Esophagus muscularis mucosa (tissue), 3 donors: ENCODE data around the gene SCML1.

Experiments used
- EP300 ChIP-seq: sonication (generic); formaldehyde crosslinking; IDR thresholded peaks from one replicate; pipeline ENCODE4 v1.6.1; 2017; ENCODE audit warnings: antibody characterized with exemption
- TF ChIP-seq, protein P1 (sequence below), 3 experiments: fragments of 200-600 bp in 2 of 3; fragments of 450-650 bp in 1 of 3; sonication (generic) in 2 of 3; IDR thresholded peaks; one replicate each; pipeline ENCODE4 v1.5.1; 2017 to 2019; ENCODE audit warnings: antibody characterized with exemption in 3 of 3, mild to moderate bottlenecking in 2 of 3, moderate library complexity in 1 of 3

- TF ChIP-seq, protein P1, sequence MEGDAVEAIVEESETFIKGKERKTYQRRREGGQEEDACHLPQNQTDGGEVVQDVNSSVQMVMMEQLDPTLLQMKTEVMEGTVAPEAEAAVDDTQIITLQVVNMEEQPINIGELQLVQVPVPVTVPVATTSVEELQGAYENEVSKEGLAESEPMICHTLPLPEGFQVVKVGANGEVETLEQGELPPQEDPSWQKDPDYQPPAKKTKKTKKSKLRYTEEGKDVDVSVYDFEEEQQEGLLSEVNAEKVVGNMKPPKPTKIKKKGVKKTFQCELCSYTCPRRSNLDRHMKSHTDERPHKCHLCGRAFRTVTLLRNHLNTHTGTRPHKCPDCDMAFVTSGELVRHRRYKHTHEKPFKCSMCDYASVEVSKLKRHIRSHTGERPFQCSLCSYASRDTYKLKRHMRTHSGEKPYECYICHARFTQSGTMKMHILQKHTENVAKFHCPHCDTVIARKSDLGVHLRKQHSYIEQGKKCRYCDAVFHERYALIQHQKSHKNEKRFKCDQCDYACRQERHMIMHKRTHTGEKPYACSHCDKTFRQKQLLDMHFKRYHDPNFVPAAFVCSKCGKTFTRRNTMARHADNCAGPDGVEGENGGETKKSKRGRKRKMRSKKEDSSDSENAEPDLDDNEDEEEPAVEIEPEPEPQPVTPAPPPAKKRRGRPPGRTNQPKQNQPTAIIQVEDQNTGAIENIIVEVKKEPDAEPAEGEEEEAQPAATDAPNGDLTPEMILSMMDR (IDR thresholded peaks at IDR 0.05) = no peak
- TF ChIP-seq EP300 = no peak
These were observed 29.6 kb upstream of the SCML1 start for GRCh38 chrX:17707731-17708130.
